Fibroblast of skin of left quadriceps (primary cell): ENCODE measurements around the gene ITPR3.

Experiments
- DNase-seq, 2 experiments: peaks; one replicate each; pipeline ENCODE4 v3.0.0-alpha.2; 2013; ENCODE audit warnings: low read depth in 2 of 2

The ITPR3 gene

GRCh38 chr6:33620856-33621710, at the start of gene ITPR3:
Gene ITPR3, plus strand, starts transcription at chr6:33621322. Its CDS starts 281 bp downstream, at chr6:33621603.
- DNase-seq = no peak

DNA sequence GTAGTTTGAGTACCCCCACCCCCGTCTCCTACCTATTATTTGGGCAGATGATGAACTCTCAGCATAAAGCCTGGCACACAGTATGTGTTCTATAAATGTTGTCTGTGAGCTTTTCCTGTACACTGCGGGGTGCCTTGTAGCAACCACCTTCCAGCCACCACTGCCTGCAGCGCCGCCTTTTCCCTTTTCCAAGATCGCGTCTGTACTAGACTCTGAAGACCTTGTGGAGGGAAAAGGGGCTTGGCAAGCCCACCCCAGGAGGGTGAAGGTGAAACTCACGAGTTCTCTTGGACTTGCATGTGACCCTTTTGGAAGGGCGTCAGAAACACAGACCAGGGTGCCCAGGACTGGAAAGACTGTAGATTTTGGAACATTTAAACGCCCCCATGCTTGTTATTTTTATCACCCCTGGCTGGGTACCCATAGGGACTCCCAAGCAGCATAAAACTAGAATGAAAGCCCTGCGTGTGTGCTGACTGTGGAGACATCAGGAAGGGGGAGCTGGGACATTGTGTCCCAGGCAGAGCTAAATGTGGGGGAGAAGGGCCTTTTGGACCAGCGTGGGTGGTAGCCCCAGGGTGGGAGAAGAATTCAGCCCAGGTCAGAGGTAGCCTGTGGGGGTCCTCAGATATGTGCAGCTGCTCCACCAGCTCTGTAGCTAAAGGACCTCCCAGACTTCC, 49.3 kb upstream of the ITPR3 start:
- no peak for DNase-seq

DNA sequence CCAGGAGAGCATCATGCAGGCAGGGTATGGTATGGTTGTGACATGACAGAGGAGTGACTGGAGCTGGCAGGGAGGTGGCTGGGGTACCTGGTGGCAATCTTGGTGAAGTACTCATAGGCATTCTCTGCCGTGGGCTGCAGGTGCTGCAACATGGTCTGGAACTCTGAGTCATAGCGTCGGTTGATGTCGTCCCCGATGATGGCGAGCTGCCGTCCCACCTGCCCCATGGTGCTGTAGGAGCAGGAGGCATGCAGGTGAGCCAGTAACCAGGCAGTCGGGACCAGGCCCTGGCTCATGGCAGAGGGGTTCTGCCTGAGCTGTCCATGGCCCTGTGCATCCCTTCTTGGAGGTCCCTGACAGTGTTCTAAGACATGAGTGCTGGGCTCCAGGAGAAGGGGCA, 45.9 kb upstream of the ITPR3 start:
- DNase-seq = no peak

- no peak for DNase-seq
These were observed 44.5 kb upstream of the ITPR3 start for GRCh38 chr6:33576668-33577067.

GRCh38 chr6:33577106-33577535, 44.0 kb upstream of the ITPR3 start:
- DNase-seq = no peak

GRCh38 chr6:33577718-33578117, 43.4 kb upstream of the ITPR3 start:
- no peak for DNase-seq

- no peak for DNase-seq
These were observed 43.0 kb upstream of the ITPR3 start for GRCh38 chr6:33578164-33578563.

GRCh38 chr6:33578588-33579011, 42.5 kb upstream of the ITPR3 start:
- no peak for DNase-seq

DNA sequence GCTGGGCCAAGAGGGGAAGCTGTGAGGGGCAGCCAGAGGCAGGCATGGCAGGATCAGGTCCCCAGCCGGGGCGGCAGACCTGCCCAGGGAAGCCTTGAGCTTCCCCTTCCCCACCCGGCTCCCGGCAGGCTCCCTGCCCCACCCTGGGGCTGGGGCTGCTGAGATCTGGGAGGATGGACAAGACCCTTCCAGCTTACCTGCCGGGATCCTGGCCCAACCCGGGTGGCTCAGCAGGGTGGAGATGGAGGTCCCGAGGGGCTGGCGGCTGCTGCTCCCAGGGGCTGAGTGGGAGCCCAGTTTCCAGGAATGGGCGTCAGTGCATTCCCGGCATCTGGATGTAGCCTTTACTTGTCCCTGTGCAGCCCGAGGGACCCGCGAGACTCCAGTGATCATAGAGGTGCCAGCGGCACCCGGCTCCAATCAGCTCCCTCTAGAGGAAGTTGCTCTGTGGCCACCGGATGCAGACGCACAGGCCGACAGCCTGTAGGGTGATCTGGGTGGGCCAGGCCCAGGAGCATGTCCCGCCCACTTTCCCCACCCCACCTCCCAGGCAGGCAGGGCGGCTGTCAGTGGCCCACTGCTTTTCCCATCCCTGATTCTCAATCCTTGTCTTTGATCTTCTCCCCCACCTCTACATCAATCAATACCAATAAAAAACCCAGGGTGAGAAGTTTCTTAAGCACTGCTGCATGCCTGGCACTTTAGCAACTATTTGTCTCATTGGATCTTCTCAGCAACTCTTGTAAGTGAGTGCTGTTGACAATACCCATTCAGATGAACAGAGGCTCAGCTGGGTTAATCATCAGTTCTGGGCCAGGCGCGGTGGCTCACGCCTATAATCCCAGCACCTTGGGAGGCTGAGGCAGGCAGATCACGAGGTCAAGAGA, 41.1 kb upstream of the ITPR3 start, which contains the start of gene BAK1:
Gene BAK1, minus strand, starts transcription at position 449 of the 887 bp plus-strand sequence. CDS start 2,672 bp downstream, outside the sequence.
- peak; percentile 71 to 72 for DNase-seq

- no peak for DNase-seq
These were observed 39.9 kb upstream of the ITPR3 start for GRCh38 chr6:33581186-33581585.

- no peak for DNase-seq
These were observed 37.4 kb upstream of the ITPR3 start for GRCh38 chr6:33583591-33584155.

DNA sequence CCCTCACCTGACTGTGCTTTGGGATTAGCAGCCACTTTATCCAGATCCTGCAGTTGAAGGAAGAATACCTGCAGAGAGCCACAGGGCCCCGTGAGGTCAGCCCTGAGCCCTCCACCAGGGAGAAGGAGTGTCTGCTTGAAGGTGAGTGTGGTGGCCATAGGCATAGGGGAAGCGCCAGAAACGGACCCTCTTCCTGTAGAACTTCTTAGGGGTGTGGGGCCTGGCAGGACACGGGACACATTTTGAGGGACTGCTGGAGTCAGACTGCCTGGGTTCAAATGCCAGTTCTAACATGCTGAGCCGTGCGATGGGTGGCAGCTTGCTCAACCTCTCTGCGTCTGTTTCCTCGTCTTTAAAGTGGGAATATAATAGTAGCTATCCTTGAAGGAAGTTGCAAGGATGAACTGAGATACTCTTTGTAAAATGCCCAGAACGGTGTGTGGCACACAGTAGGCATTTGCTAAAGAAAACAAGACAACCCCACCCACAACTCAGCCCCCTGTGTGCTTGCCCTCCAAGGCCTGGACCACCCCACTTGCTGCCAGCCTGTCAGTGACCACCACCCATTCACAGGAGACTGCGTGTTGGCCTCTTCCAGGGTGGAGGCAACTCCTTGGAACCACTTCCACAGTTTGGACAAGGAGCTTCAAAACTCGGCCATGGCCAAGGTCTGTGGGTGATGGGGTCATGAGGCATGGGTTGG, 36.3 kb upstream of the ITPR3 start:
- DNase-seq = no peak

GRCh38 chr6:33585403-33586107, 35.6 kb upstream of the ITPR3 start:
- DNase-seq = peak; percentile 41 to 42

DNA sequence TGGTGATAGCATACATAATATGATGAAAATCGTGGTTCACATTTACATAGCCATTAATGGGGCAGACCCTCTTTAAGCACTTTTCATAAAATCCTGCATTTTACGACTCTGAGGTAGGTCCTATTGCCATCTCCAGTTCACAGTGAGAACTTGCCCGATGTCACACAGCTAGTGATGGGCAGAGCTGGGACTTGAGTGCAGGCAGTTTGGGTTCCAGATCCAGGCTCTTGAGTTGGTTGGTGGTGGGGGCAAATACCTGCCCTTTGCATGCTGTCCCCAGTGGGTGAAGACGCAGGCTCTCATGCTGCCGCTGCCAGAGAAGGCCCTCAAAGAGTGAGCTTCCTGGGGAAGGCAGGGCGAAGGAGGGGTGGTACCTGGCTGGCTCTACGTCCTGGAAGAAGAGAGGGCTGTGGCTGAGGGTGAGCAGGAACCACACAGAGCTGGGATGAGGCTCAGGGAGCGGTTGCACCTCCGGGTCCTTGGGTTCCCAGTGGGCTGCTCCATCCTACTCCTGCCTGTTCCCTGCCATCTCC, 34.9 kb upstream of the ITPR3 start:
- DNase-seq = no peak

GRCh38 chr6:33587529-33587928, 33.6 kb upstream of the ITPR3 start:
- DNase-seq = no peak

- no peak for DNase-seq
These were observed 32.2 kb upstream of the ITPR3 start for GRCh38 chr6:33588894-33589293.

- no peak for DNase-seq
These were observed 31.8 kb upstream of the ITPR3 start for GRCh38 chr6:33589392-33589730.

DNA sequence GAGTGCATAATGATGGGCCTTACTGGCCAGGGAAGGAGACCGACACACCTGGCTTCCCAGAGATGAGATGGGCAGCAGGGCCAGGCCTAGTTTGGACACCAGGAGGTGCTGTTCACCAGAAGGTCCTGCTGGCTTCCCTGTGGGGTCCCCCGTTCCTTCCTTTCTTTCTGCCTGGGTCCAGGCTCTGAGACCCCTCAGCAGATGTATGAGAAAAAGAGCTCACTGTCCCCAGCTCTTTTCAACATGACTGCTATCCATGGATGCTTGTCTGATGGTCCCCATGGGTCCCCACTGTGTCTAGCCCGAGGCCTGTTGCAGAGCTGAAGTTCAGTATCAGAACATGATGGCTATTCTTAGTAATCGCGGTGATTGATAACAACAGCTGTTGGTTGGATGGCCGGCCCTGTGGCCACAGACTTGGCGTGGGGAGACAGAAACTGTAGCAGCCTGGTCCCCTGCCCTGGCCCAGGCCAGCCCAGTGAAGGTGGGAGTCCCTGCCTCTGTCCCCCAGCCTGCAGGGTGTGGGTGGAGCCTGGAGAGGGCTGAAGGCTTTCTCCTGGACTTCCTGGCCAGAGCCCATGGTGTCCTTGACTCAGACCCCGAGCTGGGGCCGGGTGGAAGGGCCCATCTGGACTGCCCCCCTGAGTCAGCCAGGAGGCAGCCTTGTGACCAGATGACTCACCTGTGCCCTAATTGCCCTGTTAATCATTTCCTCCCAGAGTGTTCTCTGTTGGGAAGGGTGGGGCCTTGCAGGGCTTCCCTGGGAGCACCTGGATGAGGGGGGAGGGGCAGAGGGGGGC, 31.2 kb upstream of the ITPR3 start:
- peak in 1 of 2 experiments; percentile 24 for DNase-seq

DNA sequence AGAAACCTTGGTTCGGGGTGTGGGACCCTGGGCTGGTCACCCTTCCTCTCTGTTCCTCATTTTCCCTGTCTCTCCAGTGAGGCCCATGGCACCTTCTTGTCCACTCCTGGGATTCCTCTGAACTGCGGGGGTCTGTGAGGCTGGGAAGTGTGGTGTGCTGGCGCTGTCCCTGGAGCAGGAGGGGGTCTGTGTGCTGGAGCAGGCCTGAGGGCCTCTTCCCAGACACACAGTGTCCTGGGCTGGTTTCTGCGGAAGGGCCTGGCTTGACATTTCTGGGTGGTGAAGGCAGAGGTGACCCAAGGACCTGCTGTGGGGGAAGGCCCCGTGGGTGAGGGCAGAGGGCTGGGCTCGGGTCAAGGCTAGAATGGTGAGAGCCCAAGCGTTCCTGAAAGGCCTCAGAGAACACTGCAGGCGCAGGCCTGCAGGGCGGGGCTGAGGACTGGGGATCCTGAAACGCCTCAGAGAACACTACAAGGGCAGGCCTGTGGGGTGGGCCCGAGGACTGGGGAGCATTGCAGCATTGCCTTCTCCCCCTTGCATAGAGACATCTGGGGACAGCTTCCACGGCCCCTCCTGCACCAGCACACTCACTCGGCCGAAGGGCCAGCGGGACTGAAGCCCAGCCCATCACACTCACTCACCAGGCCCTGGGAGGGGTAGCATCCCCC, 30.5 kb upstream of the ITPR3 start:
- DNase-seq = no peak
